GM19023 (cell line): ENCODE measurements around the gene DYNC2LI1.

Source experiments
- ATAC-seq: cut with Tn5 transposase; IDR thresholded peaks from one replicate; pipeline ENCODE4 v1.9.1; 2021; ENCODE audit warnings: mild to moderate bottlenecking, moderate library complexity; ENCODE audit not compliant: unreplicated experiment

The DYNC2LI1 gene

GRCh38 chr2:43762286-43762685 lies 11.6 kb upstream of the DYNC2LI1 start:
- ATAC-seq, result no peak

DNA sequence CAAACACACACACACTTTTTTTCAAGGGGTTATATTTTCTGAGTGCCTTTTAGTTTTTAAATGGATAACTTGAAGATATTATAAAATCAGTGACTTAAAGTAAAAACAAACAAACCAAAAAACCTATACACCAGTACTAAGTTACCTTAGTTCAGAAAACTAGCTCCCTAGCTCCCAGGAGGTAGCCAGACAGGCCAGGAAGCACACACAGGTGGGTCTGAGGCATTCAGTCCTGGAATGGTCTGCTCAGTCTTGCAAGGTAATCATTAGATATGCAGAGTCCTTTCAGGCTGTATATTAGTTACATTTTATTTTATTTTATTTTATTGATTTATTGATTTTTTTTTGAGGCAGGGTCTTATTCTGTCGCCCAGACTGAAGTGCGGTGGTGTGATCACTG lies 10.7 kb upstream of the DYNC2LI1 start:
- ATAC-seq, result no peak

GRCh38 chr2:43764086-43764705 lies 9.6 kb upstream of the DYNC2LI1 start:
- no peak for ATAC-seq

- no peak for ATAC-seq
These were observed 7.8 kb upstream of the DYNC2LI1 start for GRCh38 chr2:43766006-43766405.

DNA sequence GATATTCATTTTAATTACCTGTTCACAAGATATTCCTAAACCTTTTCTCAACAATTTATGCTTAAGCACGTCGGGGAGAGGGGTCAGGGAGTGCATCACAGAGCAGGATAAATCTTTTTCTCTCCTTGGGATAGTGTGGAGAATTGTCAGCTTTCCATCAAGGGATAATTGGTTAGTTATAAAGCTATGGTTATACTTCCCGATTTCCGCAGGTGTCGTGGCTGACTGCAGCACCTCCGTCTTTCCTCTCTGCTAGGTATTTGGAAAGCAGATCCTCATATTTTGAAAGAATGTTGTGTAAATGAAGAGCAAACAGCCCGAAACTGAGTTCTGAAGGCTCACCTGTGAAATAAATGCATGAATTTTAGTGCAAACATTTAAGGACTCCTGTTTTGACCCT lies 778 bp downstream of the DYNC2LI1 start:
- ATAC-seq, result no peak

DNA sequence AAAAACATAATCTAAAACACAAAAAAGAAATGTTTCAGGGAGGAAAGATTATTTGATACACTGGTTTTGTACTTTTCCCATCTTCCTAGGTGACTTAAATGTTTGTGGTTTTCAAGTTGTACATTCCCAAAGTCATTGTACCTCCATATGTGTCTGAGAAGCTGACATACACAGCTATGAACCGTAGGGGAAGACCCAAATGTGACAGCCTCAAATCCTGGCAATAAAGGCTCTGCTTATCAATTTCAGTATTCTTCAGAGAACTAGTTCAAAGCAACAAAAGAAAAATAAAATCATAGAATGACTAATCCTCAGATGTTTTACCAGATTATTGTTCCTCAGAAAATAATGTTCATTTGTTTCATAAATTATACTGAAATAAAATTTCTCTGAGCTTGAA lies 2.5 kb downstream of the DYNC2LI1 start:
- no peak for ATAC-seq

DNA sequence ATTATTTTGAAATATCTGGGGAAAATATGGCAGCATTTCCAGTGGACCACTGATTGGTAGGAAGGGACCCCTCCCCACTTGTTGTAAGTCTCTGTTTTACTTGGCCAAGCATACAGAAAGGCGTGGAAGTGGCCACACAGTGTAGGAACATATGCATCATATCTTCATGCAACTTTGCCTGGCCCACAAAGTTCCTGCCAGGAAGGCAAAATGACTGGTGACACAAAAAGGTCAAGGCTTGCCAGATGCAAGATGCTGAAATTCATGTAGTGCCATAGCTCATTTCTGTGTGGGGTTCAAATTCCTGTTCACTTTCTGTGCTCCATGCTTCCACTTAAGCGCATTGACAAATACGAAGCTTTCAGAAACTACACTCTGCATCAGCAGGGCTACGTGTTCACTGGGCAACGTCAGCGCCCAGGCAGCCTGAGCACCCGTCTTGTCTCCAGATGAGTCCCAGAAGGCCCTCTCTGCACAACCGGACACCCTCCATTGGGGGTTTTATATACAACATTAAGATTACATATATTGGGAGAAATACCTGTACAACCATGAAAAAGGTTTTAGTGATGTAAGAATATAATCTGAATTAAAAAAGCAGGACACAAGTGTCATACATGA lies 3.6 kb downstream of the DYNC2LI1 start:
- no peak for ATAC-seq

GRCh38 chr2:43778233-43778632 lies 4.4 kb downstream of the DYNC2LI1 start:
- no peak for ATAC-seq

GRCh38 chr2:43787895-43788294 lies 14.1 kb downstream of the DYNC2LI1 start:
- no peak for ATAC-seq

DNA sequence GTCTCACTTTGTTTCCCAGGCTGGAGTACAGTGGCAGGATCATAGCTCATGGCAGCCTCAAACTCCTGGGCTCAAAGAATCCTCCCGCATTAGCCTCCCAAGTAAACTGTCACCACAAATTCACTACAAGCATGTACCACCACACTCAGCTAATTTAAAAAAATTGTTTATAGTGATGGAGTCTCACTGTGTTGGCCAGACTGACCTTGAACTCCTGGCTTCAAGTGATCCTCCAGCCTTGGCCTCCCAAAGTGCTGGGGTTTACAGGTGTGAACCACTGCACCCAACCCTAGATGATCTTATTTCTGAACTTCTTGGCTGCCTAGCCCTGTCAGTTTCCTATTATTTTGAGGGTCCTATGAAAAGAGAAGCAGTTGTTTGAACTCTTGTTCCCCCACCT lies 14.8 kb downstream of the DYNC2LI1 start:
- no peak for ATAC-seq

DNA sequence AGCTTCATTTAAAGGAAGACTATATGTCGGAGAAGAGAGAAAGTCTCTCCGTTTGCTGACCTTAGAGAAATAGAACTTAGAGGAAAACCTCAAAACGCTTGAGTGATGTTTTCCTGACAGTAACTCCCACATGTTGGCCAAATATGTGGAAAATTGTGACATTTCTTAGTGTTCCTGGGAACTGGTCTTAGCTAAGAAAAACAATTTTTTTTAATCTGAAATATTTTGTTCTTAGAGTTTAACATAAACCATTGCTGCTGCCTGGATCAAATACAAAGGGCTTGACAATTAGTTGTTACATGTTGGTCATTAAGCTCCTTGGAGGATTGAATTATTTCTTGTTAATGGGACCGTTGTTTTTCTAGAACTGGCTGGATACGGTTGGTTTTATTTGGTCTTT lies 16.3 kb downstream of the DYNC2LI1 start:
- ATAC-seq, result no peak

- ATAC-seq, result no peak
These were observed 17.4 kb downstream of the DYNC2LI1 start for GRCh38 chr2:43791035-43791765.

- ATAC-seq, result no peak
These were observed 18.8 kb downstream of the DYNC2LI1 start for GRCh38 chr2:43792653-43793052.

- ATAC-seq, result no peak
These were observed 21.1 kb downstream of the DYNC2LI1 start for GRCh38 chr2:43794956-43795355.

- no peak for ATAC-seq
These were observed 22.4 kb downstream of the DYNC2LI1 start for GRCh38 chr2:43796206-43796605.

GRCh38 chr2:43798300-43798699 lies 24.5 kb downstream of the DYNC2LI1 start:
- ATAC-seq, result no peak

DNA sequence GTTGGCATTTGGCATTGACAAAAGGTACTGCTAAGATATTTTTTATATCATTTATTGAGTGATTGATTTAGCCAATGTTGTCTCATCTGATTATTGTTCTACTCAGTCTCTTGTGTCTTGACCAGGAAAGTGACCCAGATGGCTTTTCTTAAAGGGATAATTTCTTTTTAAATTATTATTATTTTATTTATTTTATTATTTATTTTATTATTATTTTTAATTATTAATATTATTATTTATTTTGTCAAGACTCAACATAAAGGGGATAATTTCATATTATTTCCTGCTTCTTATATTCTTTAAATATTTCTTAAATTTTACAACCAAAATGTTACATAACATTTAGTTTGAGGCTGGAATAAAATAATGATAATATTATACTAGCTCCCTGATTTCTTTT lies 27.1 kb downstream of the DYNC2LI1 start:
- ATAC-seq, result no peak

DNA sequence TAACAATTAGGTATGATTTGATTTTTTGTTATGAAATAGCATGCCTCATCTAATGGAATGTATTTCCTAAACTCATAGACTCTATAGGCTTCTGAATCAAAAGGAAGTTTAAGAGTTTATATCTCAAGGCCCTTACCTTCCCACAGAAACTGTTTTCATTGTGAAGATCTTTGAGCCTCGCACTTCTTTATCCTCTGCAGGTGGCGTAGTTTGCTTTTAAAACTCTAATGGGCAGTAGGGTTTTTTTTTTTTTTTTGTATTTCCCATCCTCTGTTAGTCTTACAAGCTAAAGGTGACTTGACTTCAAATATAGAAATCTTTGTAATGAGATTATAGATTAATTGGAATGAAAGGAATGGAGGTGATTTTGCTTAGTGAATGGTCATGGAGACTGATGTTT lies 28.3 kb downstream of the DYNC2LI1 start:
- no peak for ATAC-seq

DNA sequence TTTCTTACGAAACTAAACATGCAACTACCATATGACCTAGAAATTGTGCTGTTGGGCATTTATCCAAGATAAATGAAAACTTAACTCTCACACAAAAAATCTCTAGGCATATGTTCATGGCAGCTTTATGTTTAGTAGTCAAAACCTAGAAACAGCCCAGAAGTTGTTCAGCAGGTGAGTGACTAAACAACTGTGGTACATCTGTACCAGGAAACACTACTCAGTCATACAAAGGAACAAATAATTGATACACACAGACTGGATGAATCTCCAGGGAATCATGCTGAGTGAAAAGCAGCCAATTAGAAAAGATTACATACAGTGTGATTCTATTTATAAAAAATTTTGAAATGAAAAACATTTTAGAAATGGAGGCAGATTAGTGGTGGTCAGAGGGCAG lies 29.3 kb downstream of the DYNC2LI1 start:
- ATAC-seq, result no peak

DNA sequence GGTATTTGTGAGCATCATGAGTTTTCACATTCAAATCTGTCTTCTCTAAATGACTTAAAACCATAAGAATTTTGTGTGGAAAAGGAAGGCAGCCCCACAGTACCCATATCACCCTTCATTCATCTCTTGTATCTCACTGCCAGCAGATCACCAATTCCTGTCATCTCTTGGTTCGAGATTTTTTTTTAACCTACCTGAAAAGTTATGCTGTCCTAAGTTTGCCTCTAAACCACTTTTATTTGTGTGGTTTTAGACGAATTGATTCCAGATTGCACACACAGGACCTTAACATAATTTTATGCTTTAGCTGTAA lies 32.8 kb downstream of the DYNC2LI1 start:
- no peak for ATAC-seq

DNA sequence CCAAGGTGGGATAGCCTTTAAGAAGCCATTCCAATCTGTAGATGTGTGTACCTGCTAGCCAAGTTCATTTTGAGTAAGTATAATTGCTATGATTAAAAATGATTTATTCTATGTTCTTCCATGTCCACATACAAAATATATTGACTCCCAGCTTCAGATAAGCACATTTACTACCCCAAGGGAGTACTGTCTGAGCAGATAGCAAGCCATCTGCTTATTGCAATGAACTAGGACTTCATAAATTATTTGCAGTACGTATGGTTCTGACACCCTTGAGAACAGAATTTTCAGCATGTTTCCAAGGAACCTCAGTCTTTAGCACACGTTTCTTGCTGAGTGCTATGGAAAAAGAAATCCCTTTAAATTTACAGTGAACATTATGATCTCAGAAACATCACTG lies 36.6 kb downstream of the DYNC2LI1 start:
- no peak for ATAC-seq

GRCh38 chr2:43810888-43811287 lies 37.0 kb downstream of the DYNC2LI1 start:
- ATAC-seq, result no peak

- no peak for ATAC-seq
These were observed 38.2 kb downstream of the DYNC2LI1 start for GRCh38 chr2:43812006-43812405.
